HG02840 (cell line): ENCODE data around the gene FA2H.
"Not testable (repeated sequence)": the region's sequence is repeated elsewhere in the genome, so short reads cannot be mapped to it uniquely, and the experiment has no call there.

Source experiments
- ATAC-seq: cut with Tn5 transposase; IDR thresholded peaks from one replicate; pipeline ENCODE4 v1.9.1; 2021; ENCODE audit warnings: mild to moderate bottlenecking, moderate library complexity, moderate number of reproducible peaks; ENCODE audit not compliant: unreplicated experiment, low FRiP score

Gene FA2H

GRCh38 chr16:74725651-74726455, 48.8 kb downstream of the FA2H start:
- ATAC-seq: no peak

- no peak for ATAC-seq
These were observed 49.6 kb downstream of the FA2H start for GRCh38 chr16:74724820-74725549.

- no peak for ATAC-seq
These were observed 51.4 kb downstream of the FA2H start for GRCh38 chr16:74723256-74723655.

GRCh38 chr16:74722156-74722555, 52.5 kb downstream of the FA2H start:
- not testable (repeated sequence) for ATAC-seq

GRCh38 chr16:74721716-74722115, 52.9 kb downstream of the FA2H start:
- ATAC-seq: no peak

GRCh38 chr16:74720579-74720978, 54.0 kb downstream of the FA2H start:
- no peak for ATAC-seq

GRCh38 chr16:74718741-74719610, 55.6 kb downstream of the FA2H start:
- ATAC-seq: no peak

GRCh38 chr16:74718140-74718539, 56.5 kb downstream of the FA2H start:
- no peak for ATAC-seq

GRCh38 chr16:74717367-74717766, 57.3 kb downstream of the FA2H start:
- no peak for ATAC-seq

- ATAC-seq: no peak
These were observed 58.3 kb downstream of the FA2H start for GRCh38 chr16:74716355-74716754.

- no peak for ATAC-seq
These were observed 60.7 kb downstream of the FA2H start for GRCh38 chr16:74713876-74714275.

- no peak for ATAC-seq
These were observed 61.3 kb downstream of the FA2H start for GRCh38 chr16:74713325-74713724.

- no peak for ATAC-seq
These were observed 62.7 kb downstream of the FA2H start for GRCh38 chr16:74711938-74712337.

- no peak for ATAC-seq
These were observed 64.2 kb downstream of the FA2H start for GRCh38 chr16:74710401-74710800.

GRCh38 chr16:74709441-74709877, 65.2 kb downstream of the FA2H start:
- ATAC-seq: peak; percentile 67

GRCh38 chr16:74700438-74701225, 74.0 kb downstream of the FA2H start, which contains the start of gene MLKL:
Gene MLKL, minus strand, starts transcription at chr16:74700862. Its CDS starts 5,105 bp downstream, at chr16:74695757.
- ATAC-seq: no peak

- no peak for ATAC-seq
These were observed 74.5 kb downstream of the FA2H start for GRCh38 chr16:74700116-74700437.

GRCh38 chr16:74699666-74700065, 75.0 kb downstream of the FA2H start:
- ATAC-seq: no peak

GRCh38 chr16:74698222-74698621, 76.4 kb downstream of the FA2H start:
- ATAC-seq: no peak
